IPS-18a (cell line): Measurements from ENCODE around the gene TRIM22.
"Not testable (repeated sequence)": the region's sequence is repeated elsewhere in the genome, so short reads cannot be mapped to it uniquely, and the experiment has no call there.

Source experiments
- H3K27ac ChIP-seq: one replicate; pipeline ENCODE4 v1.5.1; 2013; ENCODE audit warnings: low read length
- H3K27me3 ChIP-seq: one replicate; pipeline ENCODE4 v1.6.1; 2013; ENCODE audit warnings: mild to moderate bottlenecking, low read length; ENCODE audit not compliant: control insufficient read depth, insufficient read depth
- H3K36me3 ChIP-seq: one replicate; pipeline ENCODE4 v1.6.1; 2013; ENCODE audit warnings: low read depth, low read length; ENCODE audit not compliant: control insufficient read depth
- H3K4me1 ChIP-seq: one replicate; pipeline ENCODE4 v1.6.1; 2013; ENCODE audit warnings: low read depth, low read length; ENCODE audit not compliant: control insufficient read depth
- H3K4me3 ChIP-seq: one replicate; pipeline ENCODE4 v1.5.1; 2013; ENCODE audit warnings: low read length
- H3K9ac ChIP-seq: one replicate; pipeline ENCODE4 v1.6.1; 2013; ENCODE audit warnings: mild to moderate bottlenecking, low read length, moderate library complexity
- H3K9me3 ChIP-seq: one replicate; pipeline ENCODE4 v1.6.1; 2013; ENCODE audit warnings: low read depth, low read length; ENCODE audit not compliant: control insufficient read depth

TRIM22 gene

DNA sequence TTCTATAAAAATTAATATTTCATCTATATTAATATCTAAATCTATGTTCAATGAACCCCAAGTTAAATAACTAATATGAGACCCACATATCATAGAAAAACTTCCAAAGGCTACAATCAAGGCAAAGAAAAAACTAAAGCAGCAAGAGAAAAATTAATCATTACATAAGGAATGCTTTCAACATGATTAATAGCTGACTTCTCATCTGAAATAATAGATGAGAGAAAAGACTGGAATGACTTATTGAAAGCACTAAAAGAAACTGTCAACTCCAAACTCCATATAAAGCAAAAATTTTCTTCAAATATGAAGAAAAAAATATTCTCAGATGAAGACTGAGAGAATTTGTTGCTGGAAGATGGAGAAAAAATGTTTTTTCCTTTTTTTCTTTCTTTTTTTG is 17.8 kb upstream of the TRIM22 start:
- no peak overlapping the region for H3K9ac ChIP-seq
- no peak overlapping the region for H3K27ac ChIP-seq
- H3K4me1 ChIP-seq, result no peaks in the 10 kb centered on the region
- no peak overlapping the region for H3K4me3 ChIP-seq
- no peaks in the 10 kb centered on the region for H3K27me3 ChIP-seq
- peaks cover 8% of the 10 kb centered on the region for H3K36me3 ChIP-seq
- H3K9me3 ChIP-seq, result no peaks in the 10 kb centered on the region

DNA sequence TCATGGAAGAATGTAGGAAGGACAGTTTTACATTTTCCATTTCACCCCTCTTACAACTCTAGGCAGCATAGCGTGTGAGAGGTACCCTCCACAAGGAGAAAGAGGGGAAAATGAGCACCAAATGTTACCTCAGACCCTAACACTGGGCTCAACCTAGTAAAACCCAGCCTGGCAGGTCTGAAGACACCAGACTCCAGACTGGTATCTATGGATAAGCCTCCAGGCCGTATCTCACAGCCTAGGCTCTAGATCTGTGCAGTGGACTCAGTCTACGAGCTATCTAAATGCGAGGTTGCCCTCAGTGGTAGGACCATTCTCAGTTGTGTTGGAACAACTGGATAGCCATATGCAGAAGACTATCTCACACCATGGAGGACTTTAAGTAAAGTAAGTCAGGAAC is 15.2 kb upstream of the TRIM22 start:
- Histone ChIP-seq H3K27me3 (no peaks in the 10 kb centered on the region), H3K36me3 (peaks cover 21% of the 10 kb centered on the region), H3K9ac (no peak overlapping the region), H3K4me1 (no peaks in the 10 kb centered on the region), H3K27ac (no peak overlapping the region), H3K4me3 (no peak overlapping the region), H3K9me3 (no peaks in the 10 kb centered on the region)

DNA sequence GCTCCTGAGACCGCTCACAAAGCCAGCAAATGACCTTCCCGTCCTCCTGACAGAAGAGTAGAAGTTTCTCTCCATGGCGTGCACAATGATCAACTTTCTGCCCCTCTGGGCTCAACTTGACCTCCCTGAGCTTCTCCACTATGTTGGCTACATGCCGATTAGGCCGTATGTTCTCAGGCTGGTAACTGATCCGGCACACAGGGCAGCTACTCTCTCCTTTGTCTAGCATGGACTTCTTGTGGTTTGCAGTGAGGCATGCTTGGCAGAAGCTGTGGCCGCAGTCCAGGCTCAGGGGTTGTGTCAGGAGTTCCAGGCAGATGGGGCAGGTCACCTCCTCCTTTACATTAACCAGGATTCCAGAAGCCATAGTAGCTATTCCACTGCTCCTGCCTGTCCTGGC is 9.8 kb upstream of the TRIM22 start:
- no peaks in the 10 kb centered on the region for H3K9me3 ChIP-seq
- H3K36me3 ChIP-seq, result peaks cover 23% of the 10 kb centered on the region
- H3K4me1 ChIP-seq, result peaks cover 4% of the 10 kb centered on the region
- no peak overlapping the region for H3K9ac ChIP-seq
- no peaks in the 10 kb centered on the region for H3K27me3 ChIP-seq
- no peak overlapping the region for H3K4me3 ChIP-seq
- H3K27ac ChIP-seq, result no peak overlapping the region

DNA sequence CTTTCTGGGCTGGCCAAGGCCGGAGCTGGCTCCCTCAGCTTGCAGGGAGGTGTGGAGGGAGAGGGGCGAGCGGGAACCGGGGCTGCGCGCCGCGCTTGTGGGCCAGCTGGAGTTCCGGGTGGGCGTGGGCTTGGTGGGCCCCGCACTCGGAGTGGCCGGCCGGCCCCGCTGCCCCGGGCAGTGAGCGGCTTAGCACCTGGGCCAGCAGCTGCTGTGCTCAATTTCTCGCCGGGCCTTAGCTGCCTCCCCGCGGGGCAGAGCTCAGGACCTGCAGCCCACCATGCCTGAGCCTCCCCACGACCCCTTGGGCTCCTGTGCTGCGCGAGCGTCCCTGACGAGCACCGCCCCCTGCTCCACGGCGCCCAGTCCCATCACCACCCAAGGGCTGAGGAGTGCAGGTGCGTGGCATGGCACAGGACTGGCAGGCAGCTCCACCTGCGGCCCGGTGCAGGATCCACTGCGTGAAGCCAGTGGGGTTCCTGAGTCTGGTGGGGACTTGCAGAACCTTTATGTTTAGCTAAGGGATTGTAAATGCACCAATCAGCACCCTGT is 6.6 kb upstream of the TRIM22 start:
- peaks cover 20% of the 10 kb centered on the region for H3K36me3 ChIP-seq
- not testable (repeated sequence) for H3K4me3 ChIP-seq, H3K9ac ChIP-seq, H3K27ac ChIP-seq, H3K27me3 ChIP-seq, H3K9me3 ChIP-seq, H3K4me1 ChIP-seq

DNA sequence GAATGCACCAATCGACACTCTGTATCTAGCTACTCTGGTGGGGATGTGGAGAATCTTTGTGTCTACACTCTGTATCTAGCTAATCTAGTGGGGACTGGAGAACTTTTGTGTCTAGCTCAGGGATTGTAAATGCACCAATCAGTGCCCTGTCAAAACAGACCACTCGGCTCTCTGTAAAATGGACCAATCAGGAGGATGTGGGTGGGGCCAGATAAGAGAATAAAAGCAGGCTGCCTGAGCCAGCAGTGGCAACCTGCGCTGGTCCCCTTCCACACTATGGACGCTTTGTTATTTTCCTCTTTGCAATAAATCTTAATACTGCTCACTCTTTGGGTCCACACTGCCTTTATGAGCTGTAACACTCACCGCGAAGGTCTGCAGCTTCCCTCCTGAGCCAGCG is 6.0 kb upstream of the TRIM22 start:
- H3K4me1 ChIP-seq, H3K9ac ChIP-seq, H3K4me3 ChIP-seq: not testable (repeated sequence)

DNA sequence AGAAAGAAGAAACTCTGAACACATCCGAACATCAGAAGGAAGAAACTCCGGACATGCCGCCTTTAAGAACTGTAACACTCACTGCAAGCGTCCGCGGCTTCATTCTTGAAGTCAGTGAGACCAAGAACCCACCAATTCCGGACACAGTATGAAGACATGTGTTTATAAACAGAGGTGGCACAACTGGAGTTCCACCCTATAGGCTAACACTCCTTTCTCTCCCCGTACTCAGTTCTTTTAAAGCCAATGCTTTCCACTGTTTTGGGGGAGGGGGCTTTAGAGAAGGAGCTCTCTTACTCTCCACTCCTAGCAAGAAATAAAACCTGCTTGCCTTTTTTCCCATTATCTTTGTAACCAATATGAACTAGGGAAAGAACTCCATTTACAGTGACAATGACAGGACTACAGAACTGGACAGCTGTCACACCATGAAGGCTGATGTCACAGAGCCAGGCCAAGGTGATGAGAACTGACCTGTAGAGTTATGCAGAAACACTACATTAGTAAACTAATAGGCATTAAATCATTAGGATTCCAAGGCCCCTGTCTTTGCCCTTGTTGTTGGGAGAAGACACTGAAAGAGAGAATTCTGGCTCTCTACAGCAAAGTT is 5.4 kb upstream of the TRIM22 start:
- H3K4me1 ChIP-seq, result peaks cover 8% of the 10 kb centered on the region
- H3K9me3 ChIP-seq, result no peaks in the 10 kb centered on the region
- H3K27me3 ChIP-seq, result no peaks in the 10 kb centered on the region
- peak overlapping the region; percentile 24 for H3K27ac ChIP-seq
- peak overlapping the region; percentile 85 for H3K9ac ChIP-seq
- H3K4me3 ChIP-seq, result peak overlapping the region; percentile 70
- peaks cover 9% of the 10 kb centered on the region for H3K36me3 ChIP-seq

More for the DNA sequence above, 6.0 kb upstream of the TRIM22 start:
- peaks cover 14% of the 10 kb centered on the region for H3K36me3 ChIP-seq
- H3K27ac ChIP-seq, H3K9me3 ChIP-seq, H3K27me3 ChIP-seq: not testable (repeated sequence)

DNA sequence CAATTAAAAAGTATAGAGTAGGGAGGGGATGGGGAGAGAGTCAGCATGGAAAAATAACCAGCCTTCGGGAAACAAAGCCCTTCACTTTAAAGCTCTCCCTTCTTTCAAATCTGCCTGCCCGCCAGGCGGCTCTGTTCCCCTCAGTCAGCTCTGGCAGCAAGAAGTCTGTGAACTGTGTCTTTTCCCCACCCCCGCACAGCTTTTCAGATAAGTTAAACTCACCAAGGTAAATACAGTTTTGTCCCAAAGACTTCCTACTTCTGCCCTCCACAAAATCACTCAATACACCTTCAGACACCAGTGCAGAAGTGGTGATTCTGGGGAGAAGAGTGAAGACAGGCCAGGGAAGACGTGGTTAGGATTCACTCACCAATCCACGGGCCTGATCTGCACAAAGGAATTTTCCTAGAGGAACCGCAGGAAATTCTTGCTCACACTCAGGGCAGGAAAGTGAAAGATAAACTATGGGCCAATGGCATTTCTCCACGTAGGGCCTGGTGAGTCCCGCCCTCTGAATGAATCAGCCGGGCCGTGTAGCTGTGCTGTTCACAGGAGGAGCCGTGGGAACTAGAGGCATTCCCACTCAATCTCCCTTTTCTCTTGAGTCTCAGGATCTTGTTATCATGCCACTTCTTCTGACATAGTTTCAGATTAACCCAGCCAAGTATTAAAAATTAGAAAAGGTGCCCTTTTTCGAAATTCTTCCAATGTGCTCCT is 4.8 kb upstream of the TRIM22 start, which contains the start of gene TRIM5:
TRIM5 (minus strand) TSS at position 429 of the 717 bp plus-strand sequence. CDS start 4,897 bp downstream, outside the sequence.
- Histone ChIP-seq H3K9ac (peak within 1 kb of the TSS; percentile 85), H3K36me3 (peaks cover 2% of the 10 kb centered on the region), H3K27ac (peak within 1 kb of the TSS; percentile 93)

DNA sequence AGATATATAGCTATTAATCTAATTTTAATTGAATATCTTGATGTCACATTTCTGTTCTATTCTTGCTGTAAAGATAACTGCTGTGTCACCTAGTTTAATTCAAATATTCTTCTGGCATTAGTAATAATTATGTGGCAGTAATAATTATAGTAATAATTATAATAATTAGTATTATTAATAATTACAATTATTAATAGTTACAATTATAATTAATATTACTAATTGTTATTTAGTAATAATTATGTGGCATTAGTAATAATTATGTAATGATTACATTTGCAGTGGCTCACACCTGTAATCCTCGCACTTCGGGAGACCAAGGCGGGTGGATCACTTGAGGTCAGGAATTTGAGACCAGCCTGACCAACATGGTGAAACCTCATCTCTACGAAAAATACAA is 3.2 kb upstream of the TRIM22 start:
- H3K27ac ChIP-seq, result no peak overlapping the region
- H3K4me1 ChIP-seq, result peaks cover 20% of the 10 kb centered on the region
- no peak overlapping the region for H3K4me3 ChIP-seq
- H3K9ac ChIP-seq, result no peak overlapping the region
- H3K9me3 ChIP-seq, result no peaks in the 10 kb centered on the region
- H3K36me3 ChIP-seq, result no peaks in the 10 kb centered on the region
- no peaks in the 10 kb centered on the region for H3K27me3 ChIP-seq

More for the DNA sequence above, 4.8 kb upstream of the TRIM22 start, which contains the start of gene TRIM5:
- Histone ChIP-seq H3K4me3 (peak within 1 kb of the TSS; percentile 70), H3K4me1 (peaks cover 11% of the 10 kb centered on the region), H3K9me3 (no peaks in the 10 kb centered on the region), H3K27me3 (no peaks in the 10 kb centered on the region)

DNA sequence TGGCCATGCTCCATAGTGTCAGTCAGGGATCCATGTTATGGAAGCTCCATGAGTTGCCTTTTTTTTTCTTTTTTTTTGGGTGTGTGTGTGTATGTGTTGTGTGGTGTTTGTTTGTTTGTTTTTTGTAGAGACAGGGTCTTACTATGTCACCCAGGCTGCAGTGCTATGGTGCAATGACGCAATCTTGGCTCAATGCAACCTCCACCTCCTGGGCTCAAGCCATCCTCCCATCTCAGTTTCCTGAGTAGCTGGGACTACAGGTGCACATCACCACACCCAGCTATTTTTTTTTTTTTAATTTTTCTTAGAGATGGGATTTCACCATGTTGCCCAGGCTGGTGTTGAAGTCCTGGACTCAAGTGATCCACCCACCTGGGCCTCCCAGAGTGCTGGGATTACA is 1.1 kb upstream of the TRIM22 start:
- no peak overlapping the region for H3K9ac ChIP-seq
- peaks cover 20% of the 10 kb centered on the region for H3K4me1 ChIP-seq
- no peaks in the 10 kb centered on the region for H3K9me3 ChIP-seq
- H3K4me3 ChIP-seq, result no peak overlapping the region
- no peak overlapping the region for H3K27ac ChIP-seq
- H3K36me3 ChIP-seq, result no peaks in the 10 kb centered on the region
- no peaks in the 10 kb centered on the region for H3K27me3 ChIP-seq

DNA sequence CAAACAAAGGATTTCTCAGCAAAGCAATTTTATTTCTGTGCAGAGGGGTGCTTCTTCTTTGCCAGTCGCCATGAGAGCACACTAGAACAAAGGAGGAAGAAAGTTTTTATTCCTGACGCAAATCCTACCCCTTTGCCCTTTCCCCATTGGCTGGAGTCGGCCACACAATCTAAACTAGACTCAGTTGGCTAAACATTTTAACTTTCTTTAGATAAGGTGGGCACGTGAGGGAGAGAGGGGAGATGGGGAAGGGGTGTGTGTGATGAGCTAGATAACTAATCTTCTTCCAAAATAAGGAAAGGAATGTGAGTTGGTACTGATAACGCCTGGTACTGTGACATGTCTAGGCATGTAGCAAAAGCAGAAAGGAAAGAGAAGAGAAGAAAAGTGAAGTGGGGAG is 626 bp downstream of the TRIM22 start:
- peaks cover 16% of the 10 kb centered on the region for H3K4me1 ChIP-seq
- peak overlapping the region; percentile 84 for H3K27ac ChIP-seq
- H3K9ac ChIP-seq, result peak overlapping the region; percentile 75
- no peaks in the 10 kb centered on the region for H3K9me3 ChIP-seq
- peak overlapping the region; percentile 61 for H3K4me3 ChIP-seq
- H3K27me3 ChIP-seq, result no peaks in the 10 kb centered on the region
- H3K36me3 ChIP-seq, result no peaks in the 10 kb centered on the region

DNA sequence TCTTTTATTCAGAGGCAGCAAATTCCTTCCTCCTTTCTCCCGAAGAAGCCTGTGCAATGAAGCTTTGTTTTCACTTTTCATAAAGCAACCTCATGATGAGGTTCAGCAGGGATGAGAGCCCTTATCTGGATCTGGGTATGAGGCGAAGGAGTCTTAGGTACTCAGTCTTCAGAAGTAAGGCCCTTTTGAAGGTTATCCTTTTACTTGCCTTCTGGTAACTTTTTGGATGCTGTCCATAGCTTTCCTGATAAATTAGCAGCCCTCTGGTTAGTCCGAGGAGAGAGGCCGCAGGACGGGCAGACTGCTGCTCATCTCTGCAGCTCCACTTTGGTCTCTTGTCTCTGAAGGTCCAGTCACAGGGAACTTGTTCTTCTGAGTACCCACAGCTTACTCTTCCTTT is 1.1 kb downstream of the TRIM22 start:
- Histone ChIP-seq H3K4me1 (peaks cover 16% of the 10 kb centered on the region), H3K36me3 (no peaks in the 10 kb centered on the region), H3K4me3 (peak overlapping the region; percentile 61), H3K9me3 (no peaks in the 10 kb centered on the region), H3K9ac (peak overlapping the region; percentile 75), H3K27ac (no peak overlapping the region), H3K27me3 (no peaks in the 10 kb centered on the region)
